Osteoblast (primary cell): ENCODE data around the gene CNGA4. TPM values are rescaled to one million over a fixed set of nuclear protein-coding genes. Genes with fewer than 3 reads are reported as not detected.
A peak's percentile ranks its signal among the peaks of the same experiment; 100 is the strongest.
"Not testable (repeated sequence)": the region's sequence is repeated elsewhere in the genome, so short reads cannot be mapped to it uniquely, and the experiment has no call there.

Source experiments
- DNase-seq: peaks from one replicate; pipeline ENCODE4 v3.0.0; 2011; ENCODE audit warnings: low spot score, mixed read lengths; ENCODE audit not compliant: insufficient read length; ENCODE audit errors: missing footprints
- H2AFZ ChIP-seq: 2 replicates; pipeline ENCODE4 v1.6.0; 2011; ENCODE audit warnings: mild to moderate bottlenecking, low read length
- H3K27ac ChIP-seq: 2 replicates; pipeline ENCODE4 v1.5.1; 2011; ENCODE audit warnings: mild to moderate bottlenecking, low read depth, low read length, moderate library complexity
- H3K27me3 ChIP-seq: 2 replicates; pipeline ENCODE4 v1.6.0; 2012; ENCODE audit warnings: mild to moderate bottlenecking, control low read depth, inconsistent platforms, low read length, moderate library complexity; ENCODE audit not compliant: insufficient read depth
- H3K36me3 ChIP-seq: 2 replicates; pipeline ENCODE4 v1.5.1; 2011; ENCODE audit warnings: mild to moderate bottlenecking, low read length, control low read depth, moderate library complexity; ENCODE audit not compliant: insufficient read depth
- H3K4me1 ChIP-seq: 2 replicates; pipeline ENCODE4 v1.5.1; 2011; ENCODE audit warnings: mild to moderate bottlenecking, low read length, control low read depth, moderate library complexity; ENCODE audit not compliant: insufficient read depth
- H3K4me2 ChIP-seq: 2 replicates; pipeline ENCODE4 v1.6.0; 2011; ENCODE audit warnings: mild to moderate bottlenecking, low read length; ENCODE audit not compliant: insufficient read depth
- H3K4me3 ChIP-seq: fragments of 200-600 bp; sonication (generic); 3 replicates; pipeline ENCODE4 v1.5.1; 2012; ENCODE audit warnings: mild to moderate bottlenecking, low read length, inconsistent platforms; ENCODE audit not compliant: insufficient read depth
- H3K79me2 ChIP-seq: 2 replicates; pipeline ENCODE4 v1.6.0; 2012; ENCODE audit warnings: mild to moderate bottlenecking, low read length, control low read depth, inconsistent platforms; ENCODE audit not compliant: insufficient read depth
- H3K9me3 ChIP-seq: 2 replicates; pipeline ENCODE4 v1.5.1; 2011; ENCODE audit warnings: low read depth, low read length, control low read depth
- H4K20me1 ChIP-seq: 2 replicates; pipeline ENCODE4 v1.6.0; 2012; ENCODE audit warnings: mild to moderate bottlenecking, low read length, control low read depth; ENCODE audit not compliant: insufficient read depth
- total RNA-seq: library from RNA; depleted of rRNA; stranded (reverse); fragments of >200 nt; gene quantifications from 2 replicates; pipeline ENCODE4 v1.2.3, GENCODE V29; 2012
- TF ChIP-seq, protein P1 (sequence below): IDR thresholded peaks from 2 replicates; pipeline ENCODE4 v1.5.1; 2011; ENCODE audit warnings: mild to moderate bottlenecking, low read depth, low read length, moderate library complexity; ENCODE audit errors: extremely low read depth

Gene CNGA4
- total RNA-seq, 1 donor, result under 0.01 TPM

DNA sequence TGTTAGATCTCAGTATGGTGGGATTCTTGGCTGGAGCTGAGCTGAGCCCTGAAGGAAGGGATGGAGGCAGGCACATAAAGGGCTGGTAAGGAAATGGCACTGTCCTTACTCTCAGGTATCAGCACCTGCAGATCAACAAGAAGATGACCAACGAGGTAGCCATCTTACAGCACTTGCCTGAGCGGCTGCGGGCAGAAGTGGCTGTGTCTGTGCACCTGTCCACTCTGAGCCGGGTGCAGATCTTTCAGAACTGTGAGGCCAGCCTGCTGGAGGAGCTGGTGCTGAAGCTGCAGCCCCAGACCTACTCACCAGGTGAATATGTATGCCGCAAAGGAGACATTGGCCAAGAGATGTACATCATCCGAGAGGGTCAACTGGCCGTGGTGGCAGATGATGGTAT lies 2.4 kb downstream of the CNGA4 start:
- H3K27ac ChIP-seq, result no peak overlapping the region
- H3K36me3 ChIP-seq, result no peaks in the 10 kb centered on the region
- no peak for DNase-seq
- no peaks in the 10 kb centered on the region for H4K20me1 ChIP-seq
- TF ChIP-seq, protein P1, sequence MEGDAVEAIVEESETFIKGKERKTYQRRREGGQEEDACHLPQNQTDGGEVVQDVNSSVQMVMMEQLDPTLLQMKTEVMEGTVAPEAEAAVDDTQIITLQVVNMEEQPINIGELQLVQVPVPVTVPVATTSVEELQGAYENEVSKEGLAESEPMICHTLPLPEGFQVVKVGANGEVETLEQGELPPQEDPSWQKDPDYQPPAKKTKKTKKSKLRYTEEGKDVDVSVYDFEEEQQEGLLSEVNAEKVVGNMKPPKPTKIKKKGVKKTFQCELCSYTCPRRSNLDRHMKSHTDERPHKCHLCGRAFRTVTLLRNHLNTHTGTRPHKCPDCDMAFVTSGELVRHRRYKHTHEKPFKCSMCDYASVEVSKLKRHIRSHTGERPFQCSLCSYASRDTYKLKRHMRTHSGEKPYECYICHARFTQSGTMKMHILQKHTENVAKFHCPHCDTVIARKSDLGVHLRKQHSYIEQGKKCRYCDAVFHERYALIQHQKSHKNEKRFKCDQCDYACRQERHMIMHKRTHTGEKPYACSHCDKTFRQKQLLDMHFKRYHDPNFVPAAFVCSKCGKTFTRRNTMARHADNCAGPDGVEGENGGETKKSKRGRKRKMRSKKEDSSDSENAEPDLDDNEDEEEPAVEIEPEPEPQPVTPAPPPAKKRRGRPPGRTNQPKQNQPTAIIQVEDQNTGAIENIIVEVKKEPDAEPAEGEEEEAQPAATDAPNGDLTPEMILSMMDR, result no peak
- H3K4me1 ChIP-seq, result no peaks in the 10 kb centered on the region
- no peaks in the 10 kb centered on the region for H3K79me2 ChIP-seq
- H3K4me3 ChIP-seq, result no peak overlapping the region
- no peak overlapping the region for H2AFZ ChIP-seq
- no peak overlapping the region for H3K4me2 ChIP-seq
- H3K27me3 ChIP-seq, result no peaks in the 10 kb centered on the region
- no peaks in the 10 kb centered on the region for H3K9me3 ChIP-seq

DNA sequence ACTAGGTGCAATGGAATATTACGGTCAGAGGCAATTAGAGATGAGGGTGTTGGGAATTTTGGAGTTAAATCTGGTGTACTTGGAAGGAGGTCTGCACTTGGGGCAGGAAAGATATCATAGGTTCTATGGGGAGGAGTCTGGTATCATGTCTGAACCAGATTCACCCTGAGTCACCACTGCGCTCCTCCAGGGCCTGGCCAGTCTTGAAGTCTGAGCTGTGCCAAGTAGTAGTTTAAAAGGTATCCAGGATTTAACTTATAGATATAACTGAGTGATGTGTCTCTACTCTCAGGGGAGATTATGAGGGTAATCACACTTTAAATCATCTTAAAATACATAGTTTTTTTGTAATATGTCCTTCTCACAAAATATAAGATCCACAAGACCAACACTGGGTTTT lies 6.6 kb downstream of the CNGA4 start:
- Histone ChIP-seq H3K36me3 (no peaks in the 10 kb centered on the region), H3K4me2 (no peak overlapping the region), H3K27me3 (peaks cover 5% of the 10 kb centered on the region), H3K4me1 (peaks cover 15% of the 10 kb centered on the region), H3K79me2 (no peaks in the 10 kb centered on the region), H4K20me1 (peaks cover 2% of the 10 kb centered on the region), H3K9me3 (no peaks in the 10 kb centered on the region), H2AFZ (no peak overlapping the region), H3K27ac (no peak overlapping the region), H3K4me3 (no peak overlapping the region)
- TF ChIP-seq, protein P1, result no peak
- DNase-seq, result peak; percentile 66

DNA sequence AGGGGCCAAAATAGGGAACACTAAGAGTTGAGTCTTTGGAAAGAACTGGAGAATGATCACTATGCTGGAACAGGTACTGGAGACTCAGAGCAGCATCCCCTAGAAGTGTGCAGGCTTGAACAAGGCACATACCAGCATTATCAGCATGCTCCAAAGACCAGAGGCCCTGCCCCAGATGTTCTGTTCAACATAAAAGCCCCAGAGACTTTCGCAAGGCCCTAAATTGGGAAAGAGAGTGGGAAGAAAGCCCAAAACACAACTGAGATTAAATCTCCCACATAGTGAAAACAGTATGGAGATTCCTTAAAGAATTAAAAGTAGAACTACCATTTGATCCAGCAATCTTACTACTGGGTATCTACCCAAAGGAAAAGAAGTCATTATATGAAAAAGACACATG lies 9.4 kb downstream of the CNGA4 start:
- no peaks in the 10 kb centered on the region for H3K36me3 ChIP-seq
- H3K4me3 ChIP-seq, result no peak overlapping the region
- H2AFZ ChIP-seq, result no peak overlapping the region
- no peak overlapping the region for H3K4me2 ChIP-seq
- H4K20me1 ChIP-seq, result peaks cover 2% of the 10 kb centered on the region
- H3K27me3 ChIP-seq, result peaks cover 5% of the 10 kb centered on the region
- no peaks in the 10 kb centered on the region for H3K79me2 ChIP-seq
- peaks cover 25% of the 10 kb centered on the region for H3K4me1 ChIP-seq
- no peaks in the 10 kb centered on the region for H3K9me3 ChIP-seq
- TF ChIP-seq, protein P1, result no peak
- DNase-seq, result no peak
- no peak overlapping the region for H3K27ac ChIP-seq

DNA sequence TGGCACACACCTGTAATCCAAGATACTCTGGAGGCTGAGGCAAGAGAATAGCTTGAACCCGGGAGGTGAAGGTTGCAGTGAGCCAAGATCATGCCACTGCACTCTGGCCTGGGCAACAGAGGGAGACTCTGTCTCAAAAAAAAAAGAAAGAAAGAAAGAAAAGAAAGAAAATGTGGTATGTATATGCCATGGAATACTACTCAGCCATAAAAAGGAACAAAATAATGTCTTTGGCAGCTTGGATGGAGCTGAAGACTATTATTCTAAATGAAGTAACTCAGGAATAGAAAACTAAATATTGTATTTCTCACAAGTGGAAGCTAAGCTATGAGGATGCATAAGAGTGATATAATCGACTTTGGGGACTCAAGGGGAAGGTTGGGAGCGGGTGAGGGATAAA lies 10.0 kb downstream of the CNGA4 start:
- not testable (repeated sequence) for DNase-seq, H3K27ac ChIP-seq, H2AFZ ChIP-seq, H3K27me3 ChIP-seq, H3K4me3 ChIP-seq, H3K9me3 ChIP-seq, H4K20me1 ChIP-seq, H3K79me2 ChIP-seq, H3K36me3 ChIP-seq, H3K4me2 ChIP-seq
- peaks cover 25% of the 10 kb centered on the region for H3K4me1 ChIP-seq
